Glutamatergic neuron (in vitro differentiated cells): ENCODE results near the gene SHMT2. TPM values are rescaled to one million over a fixed set of nuclear protein-coding genes. Genes with fewer than 3 reads are reported as not detected.

ENCODE experiments used
- DNase-seq: peaks from one replicate; pipeline ENCODE4 v3.0.0; 2022
- H3K27ac Mint-ChIP-seq: one replicate; pipeline ENCODE4 v1.8.0; 2020; ENCODE audit warnings: mild to moderate bottlenecking, mixed read lengths, inconsistent platforms; ENCODE audit not compliant: unreplicated experiment
- H3K27me3 Mint-ChIP-seq: one replicate; pipeline ENCODE4 v1.8.0; 2020; ENCODE audit warnings: mild to moderate bottlenecking, moderate library complexity, mixed read lengths, inconsistent platforms; ENCODE audit not compliant: unreplicated experiment
- H3K36me3 Mint-ChIP-seq: one replicate; pipeline ENCODE4 v1.8.0; 2020; ENCODE audit warnings: mild to moderate bottlenecking, mixed read lengths, inconsistent platforms; ENCODE audit not compliant: unreplicated experiment
- H3K4me1 Mint-ChIP-seq: one replicate; pipeline ENCODE4 v1.8.0; 2020; ENCODE audit warnings: mild to moderate bottlenecking, low read depth, mixed read lengths, inconsistent platforms; ENCODE audit not compliant: unreplicated experiment
- H3K4me3 Mint-ChIP-seq: one replicate; pipeline ENCODE4 v1.8.0; 2020; ENCODE audit warnings: mild to moderate bottlenecking, mixed read lengths, inconsistent platforms; ENCODE audit not compliant: unreplicated experiment
- H3K9me3 Mint-ChIP-seq: one replicate; pipeline ENCODE4 v1.8.0; 2020; ENCODE audit warnings: mild to moderate bottlenecking, moderate library complexity, mixed read lengths, inconsistent platforms; ENCODE audit not compliant: unreplicated experiment
- CTCF ChIP-seq: fragments of 200-600 bp; sonication (generic); IDR thresholded peaks from one replicate; pipeline ENCODE4 v1.5.0; 2021; ENCODE audit not compliant: partially characterized antibody, unreplicated experiment
- long read RNA-seq: library from polyadenylated mRNA; unstranded; transcript quantifications from one replicate; pipeline ENCODE4 v2.0.0, GENCODE V29; 2020; ENCODE audit not compliant: unreplicated experiment
- total RNA-seq: library from RNA; stranded (reverse); fragmentation: NEBNext Ultra II Directional; extraction: Animal tissue kit (Norgen Biotek cat#: 25700); gene quantifications from one replicate; pipeline ENCODE4 v1.2.1, GENCODE V29; 2021; ENCODE audit not compliant: unreplicated experiment

The SHMT2 gene
- total RNA-seq, result 165 TPM
- long read RNA-seq, transcript SHMT2-201 (12 exons, 2,537 nt), result major isoform, 130 of 184 reads
- long read RNA-seq, transcript SHMT2-226 (11 exons, 2,215 nt), result minor isoform, 5 of 184 reads
- long read RNA-seq, partial matches to known transcripts, result 13 of 184 reads
- long read RNA-seq, other reads (novel, unspliced or antisense), result 29 of 184 reads

GRCh38 chr12:57229634-57230380 lies at the start of gene SHMT2:
Gene SHMT2 (plus strand): TSS chr12:57229711. CDS start chr12:57229779, 68 bp downstream.
- Mint-ChIP-seq H3K36me3 (no peaks in the 10 kb centered on the region), H3K4me1 (peaks cover 30% of the 10 kb centered on the region), H3K9me3 (peaks cover 19% of the 10 kb centered on the region), H3K27me3 (peaks cover 31% of the 10 kb centered on the region), H3K27ac (peak within 1 kb of the TSS; percentile 95), H3K4me3 (peak within 1 kb of the TSS; percentile 98)
- peak; percentile 94 for DNase-seq
- no peak for TF ChIP-seq CTCF

- Mint-ChIP-seq H3K36me3 (no peaks in the 10 kb centered on the region), H3K27me3 (peaks cover 11% of the 10 kb centered on the region), H3K9me3 (peaks cover 5% of the 10 kb centered on the region), H3K4me3 (no peak overlapping the region), H3K27ac (no peak overlapping the region), H3K4me1 (no peaks in the 10 kb centered on the region)
- TF ChIP-seq CTCF, result no peak
- no peak for DNase-seq
Observed at GRCh38 chr12:57180321-57180989, 49.1 kb upstream of the SHMT2 start.

GRCh38 chr12:57181072-57181471 lies 48.4 kb upstream of the SHMT2 start:
- H3K9me3 Mint-ChIP-seq, result peaks cover 5% of the 10 kb centered on the region
- TF ChIP-seq CTCF, result no peak
- H3K27me3 Mint-ChIP-seq, result peaks cover 7% of the 10 kb centered on the region
- no peak overlapping the region for H3K4me3 Mint-ChIP-seq
- no peaks in the 10 kb centered on the region for H3K36me3 Mint-ChIP-seq
- no peaks in the 10 kb centered on the region for H3K4me1 Mint-ChIP-seq
- H3K27ac Mint-ChIP-seq, result no peak overlapping the region
- DNase-seq, result no peak

GRCh38 chr12:57181561-57182155 lies 47.9 kb upstream of the SHMT2 start:
- Mint-ChIP-seq H3K4me1 (no peaks in the 10 kb centered on the region), H3K27ac (no peak overlapping the region), H3K4me3 (no peak overlapping the region), H3K27me3 (peaks cover 7% of the 10 kb centered on the region), H3K36me3 (no peaks in the 10 kb centered on the region), H3K9me3 (peaks cover 5% of the 10 kb centered on the region)
- DNase-seq, result no peak
- TF ChIP-seq CTCF, result no peak
